Measurements from ENCODE around the gene ETFA. TPM values are rescaled to one million over a fixed set of nuclear protein-coding genes. Genes with fewer than 3 reads are reported as not detected.

Gene ETFA
- total and polyA plus RNA-seq, 9 of the 15 experiments (the other 6 are each of a cell fraction or from before 2014, with no cell fraction given) = 130 to 543 (median 232) TPM

GRCh38 chr15:76311100-76311953 is at the start of gene ETFA (continued):
- TF ChIP-seq CHAMP1 (IDR thresholded peaks at IDR 0.05) (peak; percentile 56; the same call in 1 of the 2 replicates), FOSL1 (tag; conservative IDR thresholded peaks at IDR 0.05) (no peak), ZNF589 (CRISPR knock-in tag; IDR thresholded peaks at IDR 0.05; ENCODE audit: low read depth) (0 out of 2 replicates have a peak, but pooled peaks have one; percentile 34), ZNF384 (IDR thresholded peaks at IDR 0.05; ENCODE audit: low read depth, low read length) (peak; percentile 88), NR3C1 (CRISPR knock-in tag; IDR thresholded peaks at IDR 0.05) (no peak), HMBOX1 (IDR thresholded peaks at IDR 0.05) (peak; percentile 59; the same call in 1 of the 2 replicates), ARID1B (IDR thresholded peaks at IDR 0.05) (no peak), NR2C2 (CRISPR knock-in tag; IDR thresholded peaks at IDR 0.05) (no peak), NR2C2 (tag; IDR thresholded peaks at IDR 0.05) (peak; percentile 84), SMARCA4 (IDR thresholded peaks at IDR 0.05) (0 out of 2 replicates have a peak, but pooled peaks have one; percentile 21), SMAD3 (CRISPR knock-in tag; conservative IDR thresholded peaks at IDR 0.05) (no peak), TBP (optimal IDR thresholded peaks at IDR 0.05; ENCODE audit: low read depth, low read length) (peak; percentile 92), TRIM28 (IDR thresholded peaks at IDR 0.05) (no peak; the same call in 1 of the 2 replicates), MXI1 (IDR thresholded peaks at IDR 0.05; ENCODE audit: low read depth, low read length) (peak; percentile 75), MIER1 (IDR thresholded peaks at IDR 0.05; ENCODE audit: low read depth) (no peak), DNMT1 (IDR thresholded peaks at IDR 0.05) (no peak), KLF13 (tag; IDR thresholded peaks at IDR 0.05; ENCODE audit: borderline replicate concordance, low read depth) (no peak), SP1 (CRISPR knock-in tag; IDR thresholded peaks at IDR 0.05) (0 out of 2 replicates have a peak, but pooled peaks have one; percentile 36), TRIM24 (IDR thresholded peaks at IDR 0.05) (no peak), ZNF764 (CRISPR knock-in tag; IDR thresholded peaks at IDR 0.05; ENCODE audit: low read depth) (0 out of 2 replicates have a peak, but pooled peaks have one; percentile 39), KAT7 (CRISPR knock-in tag; IDR thresholded peaks at IDR 0.05; ENCODE audit: borderline replicate concordance) (peak; percentile 95; the same call in 1 of the 2 replicates), CHCHD3 (CRISPR knock-in tag; IDR thresholded peaks at IDR 0.05) (no peak), ETV5 (CRISPR knock-in tag; IDR thresholded peaks at IDR 0.05; ENCODE audit: low read depth) (peak; percentile 75), ATF7 (IDR thresholded peaks at IDR 0.05) (peak; percentile 66; the same call in 1 of the 2 replicates), KLF10 (CRISPR knock-in tag; IDR thresholded peaks at IDR 0.05) (no peak), CREB1 (IDR thresholded peaks at IDR 0.05) (peak; percentile 48), CREB1 (CRISPR knock-in tag; IDR thresholded peaks at IDR 0.05) (peak; percentile 70)
